ENCODE results near the gene NARF.
A peak's percentile ranks its signal among the peaks of the same experiment; 100 is the strongest.

The NARF gene

DNA sequence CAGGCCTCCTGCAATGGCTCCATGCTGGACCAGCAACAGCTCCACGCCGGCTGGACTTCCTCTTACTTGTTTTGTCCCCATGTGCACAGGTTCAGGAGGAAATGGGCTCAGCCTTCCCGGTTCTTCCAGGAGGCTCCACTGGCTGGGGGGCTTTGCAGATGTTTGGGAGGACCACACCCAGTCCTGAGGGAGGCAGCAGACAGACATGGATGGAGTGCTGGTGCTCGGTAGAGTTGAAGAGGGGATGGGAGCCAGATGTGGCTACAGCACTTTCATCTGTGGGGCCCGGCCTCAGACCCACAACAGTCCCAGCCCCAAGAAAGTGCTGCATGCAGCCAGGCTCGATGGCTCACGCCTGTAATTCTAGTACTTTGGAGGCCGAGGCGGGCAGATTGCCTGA lies 21.8 kb downstream of the NARF start:
- DNase-seq: no peak

DNA sequence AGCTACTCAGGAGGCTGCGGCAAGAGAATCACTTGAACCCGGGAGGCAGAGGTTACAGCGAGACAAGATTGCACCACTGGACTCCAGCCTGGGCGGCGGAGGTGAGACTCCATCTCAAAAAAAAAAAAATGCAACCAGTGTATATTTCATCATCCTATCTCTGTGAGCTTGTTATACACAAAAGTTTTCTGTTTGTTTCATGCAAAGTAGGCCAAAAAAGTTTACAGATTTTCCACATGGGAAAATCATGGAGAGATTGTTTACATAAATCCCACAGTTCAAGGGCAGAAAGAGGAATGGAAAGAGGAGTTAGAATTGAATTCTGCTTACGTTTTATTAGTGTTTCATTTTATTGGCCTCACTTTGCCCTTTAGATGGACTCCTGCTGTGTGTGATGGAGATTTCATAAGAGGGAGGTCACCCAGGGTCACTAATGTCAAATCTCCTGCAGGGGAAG lies 24.7 kb downstream of the NARF start:
- no peak for DNase-seq

DNA sequence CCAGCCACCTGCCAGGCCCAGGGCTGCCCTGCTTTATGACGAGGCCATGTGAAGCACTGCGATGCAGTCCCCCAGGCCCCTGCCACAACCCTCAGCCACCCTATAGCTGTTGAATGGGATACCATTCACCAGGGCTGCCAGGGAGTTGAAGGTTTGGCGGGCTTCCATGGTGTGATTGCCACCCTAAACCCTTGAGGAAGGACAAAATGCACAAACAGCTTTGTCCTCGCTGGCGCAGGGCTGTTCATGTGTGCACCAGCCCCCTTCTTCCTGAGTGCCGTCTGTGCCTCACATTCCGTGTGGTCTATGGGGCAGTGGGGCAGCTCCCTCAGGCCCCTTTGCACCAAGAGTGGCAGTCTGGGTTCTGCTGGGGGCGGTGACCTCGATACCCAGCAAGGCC lies 25.3 kb downstream of the NARF start:
- DNase-seq: no peak

DNA sequence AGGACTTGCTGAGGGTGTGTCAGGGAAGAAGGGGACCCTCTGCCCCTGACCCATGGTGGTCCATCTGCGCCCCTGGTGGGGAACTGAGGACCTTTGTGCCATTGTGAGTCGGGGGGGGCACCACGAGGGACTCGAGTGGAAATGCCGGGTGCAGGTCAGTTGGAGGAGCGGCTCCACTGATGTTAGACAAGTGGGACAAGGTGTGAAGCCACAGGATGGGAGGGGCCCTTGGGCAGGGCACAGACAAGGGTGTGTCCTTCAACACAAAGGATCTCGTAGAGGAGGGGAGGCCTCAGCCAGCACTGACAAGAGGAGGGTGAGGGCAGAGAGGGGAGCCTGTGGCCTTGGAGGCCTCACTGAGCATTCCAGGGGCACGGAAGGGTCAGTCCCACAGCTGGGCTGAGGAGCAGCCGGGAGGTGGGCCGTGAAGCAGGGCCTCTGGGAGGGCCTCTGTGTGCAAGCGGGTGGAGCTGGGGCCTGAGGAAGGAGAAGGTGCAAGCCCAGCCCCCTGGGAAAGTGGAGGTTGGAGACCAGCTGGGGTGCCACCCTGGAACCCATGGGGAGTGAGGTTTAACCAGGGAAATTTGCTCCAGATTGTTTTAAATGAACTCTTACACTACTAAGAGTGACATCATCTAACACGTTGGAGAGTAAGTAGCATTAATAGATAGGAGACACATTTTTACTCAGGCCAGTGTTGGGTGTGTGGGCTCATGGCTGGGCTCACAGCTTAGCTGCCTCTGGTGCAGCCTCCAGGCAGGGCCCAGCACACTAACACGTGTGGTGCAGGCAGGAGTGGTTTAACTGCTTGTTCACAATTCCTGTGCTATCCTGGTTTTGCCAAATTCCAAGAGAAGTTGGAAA lies 27.9 kb downstream of the NARF start:
- no peak for DNase-seq

DNA sequence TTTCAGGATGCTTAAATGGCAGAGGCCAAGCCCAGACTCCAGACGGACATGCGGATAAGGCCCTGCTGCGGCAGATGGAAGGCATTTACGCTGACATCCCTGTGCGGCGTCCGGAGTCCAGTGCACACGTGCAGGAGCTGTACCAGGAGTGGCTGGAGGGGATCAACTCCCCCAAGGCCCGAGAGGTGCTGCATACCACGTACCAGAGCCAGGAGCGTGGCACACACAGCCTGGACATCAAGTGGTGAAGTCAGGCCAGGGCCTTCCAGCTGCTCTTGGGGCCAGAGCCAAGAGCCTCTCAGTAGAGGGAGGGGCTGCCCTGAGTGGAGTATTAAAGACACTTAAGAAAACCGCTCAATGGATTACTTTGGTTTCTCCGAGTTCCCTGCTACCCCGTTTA lies 29.4 kb downstream of the NARF start:
- DNase-seq: no peak

DNA sequence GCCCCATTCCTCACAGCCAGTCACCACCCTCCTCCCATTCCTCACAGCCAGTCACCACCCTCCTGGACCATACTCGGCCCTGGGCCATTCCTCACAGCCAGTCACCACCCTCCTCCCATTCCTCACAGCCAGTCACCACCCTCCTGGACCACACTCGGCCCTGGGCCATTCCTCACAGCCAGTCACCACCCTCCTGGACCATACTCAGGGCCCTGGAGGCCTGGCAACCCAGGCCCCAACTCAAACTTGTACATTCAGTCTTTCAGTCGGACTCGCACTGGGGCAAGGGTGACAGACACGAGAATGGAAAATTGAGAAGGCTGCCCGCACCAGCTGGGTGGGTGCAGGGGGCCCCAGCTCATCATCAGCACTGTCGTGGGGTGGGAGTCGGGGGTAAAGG lies 30.6 kb downstream of the NARF start:
- DNase-seq: no peak

DNA sequence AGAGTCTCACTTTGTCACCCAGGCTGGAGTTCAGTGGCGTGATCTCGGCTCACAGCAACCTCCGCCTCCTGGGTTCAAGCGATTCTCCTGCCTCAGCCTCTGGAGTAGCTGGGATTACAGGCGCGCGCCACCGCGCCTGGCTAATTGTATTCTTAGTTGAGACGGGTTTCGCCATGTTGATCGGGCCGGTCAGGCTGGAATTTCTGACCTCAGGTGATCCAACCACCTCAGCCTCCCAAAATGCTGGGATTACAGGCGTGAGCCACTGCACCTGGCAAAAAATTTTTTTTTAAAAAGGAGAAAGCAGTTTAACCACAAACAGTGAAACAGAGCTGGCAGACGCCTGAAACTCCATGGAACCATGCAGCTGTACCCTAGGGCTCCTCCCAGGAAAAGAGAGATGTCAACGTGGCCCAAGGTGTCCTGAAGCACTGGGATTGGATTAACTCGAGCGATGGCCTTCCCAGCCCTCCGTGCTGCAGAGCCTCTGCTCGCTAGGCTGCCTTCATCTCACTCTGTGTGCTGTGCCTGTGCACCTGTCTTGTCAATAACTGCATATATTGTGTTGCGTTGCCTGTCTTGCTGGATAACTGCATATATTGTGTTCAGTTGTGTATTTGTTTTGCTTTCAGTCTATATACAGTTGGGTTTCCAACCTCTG lies 31.4 kb downstream of the NARF start:
- DNase-seq: no peak

DNA sequence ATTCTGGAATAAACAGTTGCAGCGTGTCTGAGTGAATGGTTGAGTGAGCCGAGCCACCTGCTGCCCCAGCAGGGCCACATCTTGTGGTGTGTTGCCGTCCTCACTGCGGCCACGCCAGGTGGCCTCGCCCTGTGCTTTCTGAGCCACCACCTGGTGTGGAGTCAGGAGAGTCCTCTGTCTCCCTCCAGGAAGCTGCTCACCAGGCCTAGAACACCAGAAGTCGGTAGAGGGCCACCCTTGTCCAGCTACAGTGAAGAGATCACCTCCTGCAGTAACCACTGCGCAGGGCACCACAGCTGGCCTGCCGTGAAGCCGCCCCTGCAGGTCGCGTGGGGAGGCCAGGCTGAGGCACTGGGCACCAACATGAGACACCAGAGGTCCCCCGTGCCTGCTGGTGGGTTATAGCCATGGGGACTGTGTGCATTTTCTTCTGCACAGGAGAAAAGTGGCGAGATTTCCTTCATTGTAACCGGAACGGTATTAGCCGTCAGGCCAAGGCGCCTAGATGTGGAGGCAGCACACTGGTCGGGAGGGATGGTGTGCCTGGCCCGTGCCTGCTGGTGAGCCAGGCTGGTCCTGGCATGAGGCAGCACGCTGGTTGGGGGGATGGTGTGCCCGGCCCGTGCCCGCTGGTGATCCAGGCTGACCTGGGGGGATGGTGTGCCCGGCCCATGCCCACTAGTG lies 32.1 kb downstream of the NARF start:
- peak; percentile 90 for DNase-seq

DNA sequence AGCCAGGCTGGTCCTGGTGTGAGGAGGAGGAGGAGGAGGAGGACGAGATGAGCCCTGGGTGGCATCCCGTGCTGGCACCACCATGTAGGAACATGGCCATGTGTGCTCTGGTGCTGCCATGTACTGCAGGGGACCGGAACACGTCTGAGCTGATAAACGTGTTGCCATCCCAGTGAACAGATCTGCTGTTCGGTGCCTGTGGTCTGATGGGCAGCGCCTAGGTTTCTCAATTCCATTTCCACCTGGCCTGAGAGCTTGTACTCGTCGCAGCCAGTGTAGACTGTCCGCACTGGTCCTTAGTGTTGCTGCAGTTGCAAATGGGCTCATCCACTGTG lies 32.6 kb downstream of the NARF start:
- no peak for DNase-seq

DNA sequence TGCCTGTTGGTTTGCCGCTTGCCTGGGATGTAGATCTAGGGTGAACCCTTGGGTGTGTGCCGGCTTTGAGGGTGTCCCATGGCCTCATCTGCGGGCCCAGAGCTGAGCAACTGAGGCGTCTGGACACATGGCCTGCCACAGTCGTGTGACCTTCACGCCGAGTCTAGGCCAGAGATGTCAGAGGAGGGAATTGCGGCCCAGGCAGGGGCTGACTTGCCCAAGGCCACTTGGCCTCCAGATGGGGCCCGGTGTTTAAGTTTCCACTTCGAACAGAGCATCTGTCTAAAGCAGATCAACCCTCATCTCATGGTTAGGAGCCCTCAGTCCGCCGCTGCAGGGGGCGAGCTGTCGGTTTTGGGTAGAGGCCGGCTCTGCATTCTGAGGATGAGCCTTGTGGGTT lies 33.0 kb downstream of the NARF start:
- no peak for DNase-seq

DNA sequence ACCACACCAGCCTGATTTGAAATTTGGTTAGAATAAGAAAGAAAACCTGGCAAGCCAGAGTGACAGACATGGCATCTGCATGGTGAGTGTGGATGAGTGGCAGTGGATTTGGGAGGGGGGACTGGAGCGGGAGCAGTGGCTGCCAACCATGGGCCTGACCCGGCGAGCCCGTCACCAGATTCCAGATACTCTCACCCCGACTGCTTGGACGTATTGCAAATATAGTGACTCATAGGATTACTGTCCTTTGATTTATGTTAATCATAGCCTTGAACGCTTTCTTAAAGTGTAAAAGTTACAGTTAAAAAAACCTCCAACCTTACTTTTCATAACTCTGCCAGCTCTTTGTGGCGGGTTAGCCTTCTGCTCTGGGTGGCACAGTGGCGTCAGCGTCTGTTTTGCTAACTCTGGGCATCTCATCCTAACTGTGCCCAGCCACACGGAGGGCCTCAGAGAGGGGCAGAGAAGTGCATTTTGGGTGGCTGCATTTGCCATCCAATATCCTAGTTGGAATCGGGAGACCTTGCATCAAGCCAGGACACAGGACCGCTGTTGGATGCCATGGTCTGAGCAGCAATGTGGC lies 34.2 kb downstream of the NARF start:
- no peak for DNase-seq

DNA sequence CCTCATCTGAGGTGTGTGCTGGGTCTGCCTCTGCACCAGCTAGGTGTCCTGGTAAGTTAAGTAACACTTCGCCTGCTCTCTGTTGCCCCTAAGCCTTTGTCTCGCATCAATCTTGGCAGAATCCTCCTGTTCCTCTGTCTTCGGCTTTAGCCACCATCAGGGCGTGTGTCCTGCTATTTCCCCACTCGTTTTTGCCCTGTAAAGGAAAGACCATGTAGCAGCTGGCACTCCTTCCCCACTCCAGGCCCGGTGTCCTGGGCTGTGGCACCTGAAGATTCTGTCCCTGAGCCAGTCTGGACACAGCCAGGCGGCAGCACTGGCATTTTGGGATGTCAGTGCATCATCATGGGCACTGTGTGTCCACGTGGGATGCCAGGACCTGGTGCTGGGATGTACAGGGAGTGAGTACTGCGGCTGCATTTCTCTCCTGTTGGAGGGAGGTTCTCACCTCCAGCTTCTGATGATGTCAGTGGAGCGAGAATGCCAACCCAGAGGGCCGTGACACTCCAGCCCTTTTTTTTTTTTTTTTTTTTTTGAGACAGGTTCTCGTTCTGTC lies 34.8 kb downstream of the NARF start:
- no peak for DNase-seq

DNA sequence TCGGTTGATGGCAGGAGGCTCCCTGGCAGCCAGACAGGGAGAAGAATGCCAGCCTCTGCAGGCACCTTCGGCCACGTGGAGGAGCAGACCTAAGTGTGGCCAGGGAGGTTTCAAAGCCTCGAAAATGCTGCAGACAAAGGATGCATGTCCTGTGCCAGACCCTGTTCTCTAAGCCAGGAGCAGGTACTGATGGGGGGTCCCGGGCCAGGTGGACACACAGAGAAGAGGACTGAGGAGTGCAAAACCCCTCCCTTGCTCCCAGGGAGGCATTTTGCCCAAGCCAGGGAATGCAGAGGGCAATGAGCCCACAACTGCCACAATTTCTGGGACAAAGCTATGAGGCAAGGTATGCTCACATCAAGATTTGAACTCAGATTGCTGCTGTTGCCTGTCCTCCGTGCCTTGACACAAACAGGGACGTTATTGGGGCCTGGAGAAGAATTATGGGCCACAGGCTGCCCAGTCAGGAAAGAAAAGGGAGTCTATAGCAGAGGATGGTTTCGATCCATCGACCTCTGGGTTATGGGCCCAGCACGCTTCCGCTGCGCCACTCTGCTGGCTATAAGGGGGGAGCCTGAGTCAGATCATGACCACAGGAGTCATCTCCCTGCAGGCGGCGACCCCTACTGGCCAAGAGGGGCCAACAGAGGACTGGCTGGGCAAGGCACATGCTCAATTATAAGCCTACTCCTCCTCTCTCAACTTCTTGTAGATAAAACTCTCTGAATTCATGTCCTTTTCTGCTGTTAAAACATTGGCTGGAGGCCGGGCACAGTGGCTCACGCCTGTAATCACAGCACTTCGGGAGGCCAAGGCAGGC lies 35.9 kb downstream of the NARF start:
- peak; percentile 73 for DNase-seq

DNA sequence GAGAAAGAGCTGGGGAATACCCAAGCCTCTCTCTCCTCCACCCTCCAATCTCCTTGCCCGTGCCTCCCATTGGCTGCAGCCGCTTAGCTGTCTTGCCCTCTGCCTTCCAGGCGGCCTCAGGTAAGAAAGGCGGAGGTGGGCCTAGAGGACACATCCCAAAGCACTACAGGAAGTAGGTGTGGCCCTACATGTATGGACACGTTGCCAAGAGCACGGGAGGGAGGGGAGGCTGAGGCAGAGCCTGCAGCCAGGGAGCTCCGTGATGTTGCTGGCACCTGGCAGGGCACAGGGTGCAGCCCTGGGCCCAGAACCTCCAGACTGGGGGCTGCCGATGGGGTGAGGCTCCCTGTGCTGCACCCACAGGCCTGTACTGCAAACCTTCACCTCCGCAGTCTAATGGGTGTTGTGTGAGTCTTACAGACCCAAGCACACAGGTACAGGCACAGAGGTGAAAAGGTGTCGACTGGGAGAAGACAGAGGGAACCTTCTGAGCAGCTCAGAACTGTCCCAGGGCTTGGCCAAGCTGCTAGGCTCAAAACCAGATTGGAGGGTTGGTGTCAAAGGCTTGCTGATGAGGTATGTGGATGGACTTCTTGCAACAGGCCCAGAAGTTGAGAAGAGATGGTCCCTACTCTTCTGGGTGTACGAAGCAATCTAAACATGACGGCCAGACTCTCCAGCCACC lies 37.4 kb downstream of the NARF start:
- peak; percentile 93 for DNase-seq

DNA sequence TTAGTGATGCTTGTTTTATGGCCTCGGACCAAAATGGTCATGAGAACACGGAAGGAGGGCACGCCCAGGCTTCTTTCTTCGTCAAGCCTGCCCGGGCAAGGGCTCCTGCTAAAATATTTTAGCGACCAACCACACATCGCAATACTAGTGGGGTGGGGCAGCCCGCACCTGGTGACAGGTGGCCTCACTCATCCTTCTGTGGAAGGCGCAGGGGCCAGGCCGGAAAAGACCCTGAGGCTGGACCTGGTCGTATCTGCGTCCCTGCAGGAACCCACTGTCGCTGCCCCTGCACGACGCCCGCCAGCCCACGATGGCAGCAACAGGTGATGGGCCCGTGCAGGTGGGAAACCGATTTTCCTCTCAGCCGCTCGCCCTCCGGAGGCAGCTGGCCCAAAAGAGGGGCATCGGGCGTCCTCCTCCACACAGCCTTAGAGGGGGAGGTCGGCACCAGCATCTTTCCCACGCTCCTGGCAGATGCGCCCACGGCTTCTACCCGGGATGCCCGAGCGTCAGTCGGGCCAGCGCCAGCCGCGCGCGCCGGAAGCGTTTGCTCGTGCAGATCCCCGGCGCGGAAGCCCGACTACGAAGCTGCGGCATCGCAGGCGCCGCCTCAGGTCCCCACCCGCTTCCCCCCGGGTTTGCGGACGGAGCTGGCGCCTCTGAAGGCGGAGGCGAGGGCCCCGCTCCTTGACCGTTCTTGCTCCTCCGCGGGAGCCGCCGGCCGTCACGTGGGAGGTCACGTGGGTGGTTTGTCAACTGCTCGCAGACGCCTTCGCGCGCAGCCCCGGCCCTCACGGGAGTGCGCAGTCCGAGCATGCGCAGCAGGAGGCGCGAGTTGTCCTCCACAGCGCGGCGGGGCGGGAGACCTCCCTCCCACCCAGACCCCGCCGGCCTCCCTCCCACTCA lies 38.2 kb downstream of the NARF start:
- peak; percentile 96 for DNase-seq

DNA sequence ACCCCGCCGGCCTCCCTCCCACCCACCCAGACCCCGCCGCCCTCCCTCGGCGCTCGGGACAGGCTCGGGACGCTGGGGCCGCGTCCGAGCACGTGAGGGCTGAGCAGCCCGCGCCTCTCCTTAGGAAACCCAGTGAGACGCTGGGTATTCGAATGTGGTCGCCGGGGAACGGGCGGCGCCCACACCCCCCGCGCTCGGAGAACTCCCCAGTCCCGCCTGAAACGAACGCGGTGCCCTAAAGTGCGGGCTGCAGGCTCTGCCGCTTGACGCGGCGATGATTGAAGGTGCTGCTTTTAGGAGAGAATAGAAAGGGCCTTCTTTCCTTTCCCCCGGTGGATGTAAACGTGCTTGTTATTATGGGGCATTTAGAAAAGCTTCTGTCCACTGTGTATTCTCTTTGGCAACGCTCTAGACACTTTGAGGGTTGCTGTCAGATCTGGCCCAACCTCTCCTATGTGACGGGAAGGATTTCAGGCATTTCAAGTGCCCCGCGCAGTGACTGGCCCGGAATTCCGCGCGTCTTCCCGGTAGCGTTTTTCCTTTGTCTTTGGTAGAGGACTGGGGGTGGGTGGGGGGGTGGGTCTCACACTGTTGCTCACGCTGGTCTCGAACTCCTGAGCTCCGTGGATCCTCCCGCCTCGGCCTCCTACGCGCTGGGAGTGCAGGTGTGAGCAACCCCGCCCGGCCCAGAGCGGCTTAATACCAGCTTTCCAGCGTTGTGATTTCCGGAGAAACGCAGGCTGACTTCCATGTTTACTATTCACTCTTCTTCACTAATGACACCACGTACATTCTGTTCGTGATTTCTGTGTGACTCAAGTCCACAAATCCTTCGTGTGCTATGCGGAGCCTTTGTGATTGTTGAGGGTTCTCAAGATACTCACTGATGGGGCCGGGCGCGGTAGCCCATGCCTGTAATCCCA lies 39.2 kb downstream of the NARF start:
- peak; percentile 67 for DNase-seq

DNA sequence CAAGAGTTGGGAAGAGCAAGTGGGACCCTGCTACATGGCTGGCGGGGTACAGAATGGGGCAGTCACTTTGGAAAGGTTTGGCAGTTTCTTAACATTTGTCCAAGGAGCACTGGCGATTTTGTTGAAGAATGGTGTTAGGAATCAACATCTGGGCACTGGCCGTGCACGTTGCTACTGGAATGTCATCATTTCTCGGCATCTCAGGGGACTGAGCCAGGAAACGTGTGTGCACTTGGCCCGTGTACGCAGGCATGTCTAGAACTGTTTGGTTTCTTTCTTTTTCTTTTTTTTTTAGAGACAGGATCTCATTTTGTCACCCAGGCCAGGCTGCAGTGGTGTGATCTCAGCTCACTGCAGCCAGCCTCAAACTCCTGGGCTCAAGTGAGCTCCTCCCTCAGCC lies 43.7 kb downstream of the NARF start:
- DNase-seq: no peak

DNA sequence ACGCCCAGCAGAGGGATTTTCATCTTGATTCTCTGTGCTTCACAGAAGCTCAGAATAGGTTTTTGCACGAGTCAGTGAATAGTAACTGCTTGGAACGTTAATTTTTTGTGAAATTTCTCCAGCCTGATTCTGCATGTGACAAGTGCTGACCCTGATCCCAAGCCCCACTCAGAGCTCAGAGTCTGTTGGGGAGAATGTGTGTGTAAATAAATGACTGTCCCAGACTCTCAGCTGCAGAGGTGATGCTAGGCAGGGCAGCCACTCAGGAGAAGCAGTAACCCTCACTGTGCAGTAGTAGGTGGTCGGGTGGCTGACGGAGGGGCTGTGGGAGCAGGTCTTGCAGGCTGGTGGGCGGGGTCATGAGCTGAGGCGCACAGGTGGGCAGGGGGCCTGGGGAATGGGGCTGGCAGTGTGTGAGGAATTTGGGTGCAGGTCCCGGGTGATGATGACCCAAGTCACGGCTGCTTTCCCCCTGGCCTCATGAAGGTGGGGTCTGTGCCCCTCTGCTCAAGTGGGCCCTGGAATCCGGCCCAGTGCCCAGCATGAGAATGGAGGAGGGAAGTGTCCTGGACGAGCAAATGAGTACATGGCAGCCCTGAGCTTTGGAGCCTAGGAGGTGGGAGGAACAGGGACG lies 44.7 kb downstream of the NARF start:
- no peak for DNase-seq

DNA sequence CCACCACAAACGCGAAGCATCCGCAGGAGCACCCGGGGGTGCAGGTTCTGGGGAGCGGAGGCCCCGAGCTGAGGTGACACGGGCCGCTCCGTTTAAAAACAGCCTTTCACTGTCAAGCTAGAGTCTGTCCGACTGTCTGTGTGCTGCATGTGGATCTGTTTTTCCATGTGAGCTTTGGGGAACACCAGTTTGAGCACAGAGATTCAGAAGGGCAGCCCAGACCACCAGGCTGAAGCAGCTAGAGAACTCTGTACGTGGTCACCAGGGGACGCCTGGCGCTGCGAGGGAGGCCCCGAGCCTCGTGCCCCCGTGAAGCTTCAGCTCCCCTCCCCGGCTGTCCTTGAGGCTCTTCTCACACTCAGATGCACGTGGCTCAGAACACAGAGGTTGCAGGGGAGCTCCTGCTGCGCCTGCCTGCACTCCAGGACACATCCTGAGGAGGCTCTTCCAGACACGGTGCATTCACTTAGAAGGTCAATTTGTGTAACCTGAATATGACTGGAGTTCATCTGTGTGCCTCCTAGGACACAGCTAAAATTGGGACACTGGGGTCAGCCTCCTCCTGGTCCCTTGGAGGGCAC lies 45.3 kb downstream of the NARF start:
- no peak for DNase-seq
